ENCODE results near the gene USO1.
A peak's percentile ranks its signal among the peaks of the same experiment; 100 is the strongest.

DNA sequence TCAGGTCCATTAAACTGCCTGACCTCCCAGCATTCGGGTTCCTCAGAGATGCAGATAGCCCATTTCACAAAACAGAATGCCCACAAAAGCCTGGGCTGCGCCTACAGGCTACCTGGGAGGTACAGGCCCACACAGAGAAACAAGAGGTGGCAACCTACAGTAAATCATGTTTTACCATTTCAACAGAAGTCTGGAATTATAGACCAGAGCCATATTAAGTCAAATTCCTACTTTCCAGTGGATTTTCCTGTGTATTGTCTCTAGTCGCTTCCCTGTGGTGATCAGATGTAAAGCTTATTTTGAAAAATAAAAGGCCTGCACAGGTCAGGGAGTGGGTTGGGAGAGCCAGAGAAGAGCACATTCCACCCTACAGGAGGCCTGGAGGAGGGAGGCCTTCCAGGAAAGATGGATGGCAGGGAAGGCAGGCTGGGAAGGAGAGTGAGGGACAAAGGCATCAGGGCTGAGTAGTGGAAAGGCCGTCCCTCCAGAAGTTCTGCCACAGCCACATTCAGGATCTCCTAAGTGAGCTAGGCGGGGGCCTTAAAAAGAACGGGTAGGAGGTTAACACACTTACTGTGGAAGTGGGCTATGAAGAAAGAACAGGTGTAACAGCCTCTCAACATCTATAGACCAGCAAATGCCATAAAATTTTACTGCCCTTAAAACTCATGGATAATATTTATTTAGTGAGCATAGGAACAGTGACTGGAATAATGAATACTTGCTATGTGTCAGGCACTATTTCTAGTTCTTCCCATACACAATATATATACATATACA lies 19.0 kb upstream of the USO1 start:
- no peak for TF ChIP-seq EZH2 (IDR thresholded peaks at IDR 0.05; ENCODE audit: low read depth, unreplicated experiment)
- TF ChIP-seq, protein P1, sequence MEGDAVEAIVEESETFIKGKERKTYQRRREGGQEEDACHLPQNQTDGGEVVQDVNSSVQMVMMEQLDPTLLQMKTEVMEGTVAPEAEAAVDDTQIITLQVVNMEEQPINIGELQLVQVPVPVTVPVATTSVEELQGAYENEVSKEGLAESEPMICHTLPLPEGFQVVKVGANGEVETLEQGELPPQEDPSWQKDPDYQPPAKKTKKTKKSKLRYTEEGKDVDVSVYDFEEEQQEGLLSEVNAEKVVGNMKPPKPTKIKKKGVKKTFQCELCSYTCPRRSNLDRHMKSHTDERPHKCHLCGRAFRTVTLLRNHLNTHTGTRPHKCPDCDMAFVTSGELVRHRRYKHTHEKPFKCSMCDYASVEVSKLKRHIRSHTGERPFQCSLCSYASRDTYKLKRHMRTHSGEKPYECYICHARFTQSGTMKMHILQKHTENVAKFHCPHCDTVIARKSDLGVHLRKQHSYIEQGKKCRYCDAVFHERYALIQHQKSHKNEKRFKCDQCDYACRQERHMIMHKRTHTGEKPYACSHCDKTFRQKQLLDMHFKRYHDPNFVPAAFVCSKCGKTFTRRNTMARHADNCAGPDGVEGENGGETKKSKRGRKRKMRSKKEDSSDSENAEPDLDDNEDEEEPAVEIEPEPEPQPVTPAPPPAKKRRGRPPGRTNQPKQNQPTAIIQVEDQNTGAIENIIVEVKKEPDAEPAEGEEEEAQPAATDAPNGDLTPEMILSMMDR (conservative IDR thresholded peaks at IDR 0.05; ENCODE audit: low read depth in 2 of 2), result peak in 1 of 2 experiments; percentile 19; a peak in 2 of 4 replicates
- TF ChIP-seq EZH2phosphoT487 (IDR thresholded peaks at IDR 0.05; ENCODE audit: unreplicated experiment), result no peak
- no peak for TF ChIP-seq JUNB (IDR thresholded peaks at IDR 0.05; ENCODE audit: unreplicated experiment)

Measured in GM23338 (cell line).